GM23248 (cell line): ENCODE results near the gene RSPH10B2. TPM values are rescaled to one million over a fixed set of nuclear protein-coding genes. Genes with fewer than 3 reads are reported as not detected.
A peak's percentile ranks its signal among the peaks of the same experiment; 100 is the strongest.
"Not testable (repeated sequence)": the region's sequence is repeated elsewhere in the genome, so short reads cannot be mapped to it uniquely, and the experiment has no call there.

Experiments
- DNase-seq: peaks from one replicate; pipeline ENCODE4 v3.0.0-alpha.2; 2015
- H2AFZ ChIP-seq: fragments of 200-600 bp; sonication (generic); 2 replicates; pipeline ENCODE4 v1.6.1; 2016; ENCODE audit warnings: antibody characterized with exemption
- H3F3A ChIP-seq: fragments of 200-600 bp; sonication (generic); 2 replicates; pipeline ENCODE4 v1.6.1; 2016; ENCODE audit warnings: mild to moderate bottlenecking, antibody characterized with exemption, mixed run types; ENCODE audit not compliant: insufficient read depth
- H3K27ac ChIP-seq: fragments of 200-600 bp; sonication (generic); 2 replicates; pipeline ENCODE4 v1.5.1; 2016; ENCODE audit warnings: mild to moderate bottlenecking
- H3K27me3 ChIP-seq: fragments of 200-600 bp; sonication (generic); replicated peaks from 2 replicates; pipeline ENCODE4 v1.6.1; 2016; ENCODE audit warnings: mild to moderate bottlenecking; ENCODE audit not compliant: insufficient read depth
- H3K36me3 ChIP-seq: fragments of 200-600 bp; sonication (generic); 2 replicates; pipeline ENCODE4 v1.6.1; 2016; ENCODE audit warnings: low read depth, mild to moderate bottlenecking
- H3K4me1 ChIP-seq: fragments of 200-600 bp; sonication (generic); 2 replicates; pipeline ENCODE4 v1.6.1; 2016; ENCODE audit warnings: mild to moderate bottlenecking; ENCODE audit not compliant: insufficient read depth
- H3K4me2 ChIP-seq: fragments of 200-600 bp; sonication (generic); one replicate; pipeline ENCODE4 v1.6.1; 2016; ENCODE audit warnings: mild to moderate bottlenecking; ENCODE audit not compliant: unreplicated experiment
- H3K4me3 ChIP-seq: fragments of 200-600 bp; sonication (generic); 2 replicates; pipeline ENCODE4 v1.5.1; 2016; ENCODE audit warnings: mild to moderate bottlenecking
- H3K79me2 ChIP-seq: fragments of 200-600 bp; sonication (generic); 2 replicates; pipeline ENCODE4 v1.6.1; 2016; ENCODE audit warnings: mild to moderate bottlenecking; ENCODE audit not compliant: insufficient read depth
- H3K9ac ChIP-seq: fragments of 200-600 bp; sonication (generic); 2 replicates; pipeline ENCODE4 v1.6.1; 2016; ENCODE audit warnings: mild to moderate bottlenecking
- H3K9me2 ChIP-seq: fragments of 200-600 bp; sonication (generic); 2 replicates; pipeline ENCODE4 v1.6.1; 2016; ENCODE audit warnings: mixed run types, mild to moderate bottlenecking, moderate library complexity; ENCODE audit not compliant: insufficient read depth
- H3K9me3 ChIP-seq: fragments of 200-600 bp; sonication (generic); one replicate; pipeline ENCODE4 v1.6.1; 2017; ENCODE audit warnings: low read depth
- H4K20me1 ChIP-seq: fragments of 200-600 bp; sonication (generic); 2 replicates; pipeline ENCODE4 v1.6.0; 2016; ENCODE audit not compliant: insufficient read depth
- EZH2 ChIP-seq: fragments of 200-600 bp; sonication (generic); IDR thresholded peaks from 2 replicates; pipeline ENCODE4 v1.6.1; 2018; ENCODE audit warnings: antibody characterized with exemption, mild to moderate bottlenecking; ENCODE audit not compliant: insufficient read depth, poor library complexity, severe bottlenecking
- EZH2phosphoT487 ChIP-seq: fragments of 200-600 bp; sonication (generic); IDR thresholded peaks from 2 replicates; pipeline ENCODE4 v1.6.1; 2018; ENCODE audit warnings: antibody characterized with exemption, moderate library complexity, mild to moderate bottlenecking, low read depth; ENCODE audit not compliant: insufficient read depth
- WGBS, 2 experiments: methylation state at CpG; one replicate each; pipeline ENCODE4 v1.1.6; 2015 to 2017; ENCODE audit warnings: low lambda C conversion rate in 2 of 2, low coverage in 1 of 2; ENCODE audit errors: missing lambda C conversion rate in 2 of 2; 5-methylcytosine and 5-hydroxymethylcytosine counted together
- in situ Hi-C: fragments of 300-500 bp; cut with MboI; formaldehyde crosslinking; loops from 2 replicates; pipeline ENCODE4 v1.15.0; 2020
- polyA plus RNA-seq: library from polyadenylated mRNA; unstranded; fragments of >200 nt; fragmentation: Nextera tagmentation; extraction: Ambion mirVana; gene quantifications from 2 replicates; pipeline ENCODE4 v1.2.1, GENCODE V29; 2016
- total RNA-seq: library from RNA; depleted of rRNA; stranded (reverse); fragments of >200 nt; shearing (Covaris generic); gene quantifications from 2 replicates; pipeline ENCODE4 v1.2.3, GENCODE V29; 2014; rRNA removed

The RSPH10B2 gene
- total RNA-seq (0.76 TPM in 1 of 2 replicates, not detected in the other), polyA plus RNA-seq (not detected in 2 replicates)

GRCh38 chr7:6753964-6754363 is at the start of gene RSPH10B2:
Gene RSPH10B2 (plus strand): TSS chr7:6754103. CDS start chr7:6757678, 3,575 bp downstream.
- H3K4me3 ChIP-seq, H3K4me2 ChIP-seq, H3F3A ChIP-seq, H3K79me2 ChIP-seq, H3K9ac ChIP-seq, in situ Hi-C loops, H3K36me3 ChIP-seq, H3K27ac ChIP-seq, H3K4me1 ChIP-seq, H4K20me1 ChIP-seq, H3K9me2 ChIP-seq, H3K9me3 ChIP-seq, H3K27me3 ChIP-seq, H2AFZ ChIP-seq: not testable (repeated sequence)
- WGBS, 2 experiments, result 13 to 18% methylated on average over 18 to 23 of the region's 38 CpGs
- peak; percentile 1 for DNase-seq

DNA sequence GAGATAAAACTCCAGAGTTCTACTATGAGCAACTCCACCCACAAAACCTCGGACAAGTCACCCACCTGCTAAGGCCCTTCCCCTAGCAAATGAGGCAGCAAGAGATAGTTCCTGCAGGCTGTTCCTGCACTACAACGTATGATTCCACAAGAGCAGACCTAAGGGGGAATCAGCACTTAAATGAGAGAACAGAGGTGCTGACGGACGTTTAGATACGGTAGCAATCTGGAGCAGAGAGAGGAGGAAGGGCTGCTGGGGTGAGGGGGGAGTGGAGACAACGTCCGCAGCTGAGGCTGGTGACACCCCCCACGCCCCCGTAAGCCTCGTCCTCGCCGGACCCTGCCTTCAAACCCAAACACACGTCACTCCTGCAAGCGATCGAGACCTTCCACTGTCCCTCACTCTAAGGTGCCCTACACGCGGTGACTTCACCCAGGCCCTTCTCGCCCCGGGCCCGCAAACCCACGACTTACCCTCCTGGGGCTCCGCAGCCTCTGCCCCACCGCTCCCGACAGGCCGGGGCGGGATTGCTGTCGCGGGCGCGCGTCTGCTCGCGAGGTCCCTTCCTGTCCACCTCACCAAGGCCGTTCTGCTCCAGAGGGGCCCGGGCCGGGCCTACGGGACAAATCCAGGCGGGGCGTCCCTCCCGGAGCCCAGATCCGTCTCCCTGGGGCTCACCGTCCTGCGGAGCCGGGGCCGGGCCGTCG is 47.8 kb upstream of the RSPH10B2 start:
- WGBS, 2 experiments, result 2 to 3% methylated on average over 22 to 36 of the region's 47 CpGs
- peaks cover 52% of the 10 kb centered on the region for H3K79me2 ChIP-seq
- TF ChIP-seq EZH2, result no peak
- no peak for TF ChIP-seq EZH2phosphoT487
- in situ Hi-C loops, result no loop called here
- H3K36me3 ChIP-seq, result peaks cover 25% of the 10 kb centered on the region
- H3F3A ChIP-seq, result peaks cover 8% of the 10 kb centered on the region
- H3K9ac ChIP-seq, result peak overlapping the region; percentile 97
- H3K27ac ChIP-seq, result peak overlapping the region; percentile 88
- H3K9me3 ChIP-seq, result peaks cover 4% of the 10 kb centered on the region
- no peaks in the 10 kb centered on the region for H4K20me1 ChIP-seq
- H3K4me3 ChIP-seq, result peak overlapping the region; percentile 90
- DNase-seq, result peak; percentile 74
- no peaks in the 10 kb centered on the region for H3K9me2 ChIP-seq
- H2AFZ ChIP-seq, result peak overlapping the region; percentile 99
- H3K4me1 ChIP-seq, result 0 out of 2 replicates have a peak, but pooled peaks cover 11% of the 10 kb centered on the region
- no peaks in the 10 kb centered on the region for H3K27me3 ChIP-seq
- peak overlapping the region; percentile 98 for H3K4me2 ChIP-seq

DNA sequence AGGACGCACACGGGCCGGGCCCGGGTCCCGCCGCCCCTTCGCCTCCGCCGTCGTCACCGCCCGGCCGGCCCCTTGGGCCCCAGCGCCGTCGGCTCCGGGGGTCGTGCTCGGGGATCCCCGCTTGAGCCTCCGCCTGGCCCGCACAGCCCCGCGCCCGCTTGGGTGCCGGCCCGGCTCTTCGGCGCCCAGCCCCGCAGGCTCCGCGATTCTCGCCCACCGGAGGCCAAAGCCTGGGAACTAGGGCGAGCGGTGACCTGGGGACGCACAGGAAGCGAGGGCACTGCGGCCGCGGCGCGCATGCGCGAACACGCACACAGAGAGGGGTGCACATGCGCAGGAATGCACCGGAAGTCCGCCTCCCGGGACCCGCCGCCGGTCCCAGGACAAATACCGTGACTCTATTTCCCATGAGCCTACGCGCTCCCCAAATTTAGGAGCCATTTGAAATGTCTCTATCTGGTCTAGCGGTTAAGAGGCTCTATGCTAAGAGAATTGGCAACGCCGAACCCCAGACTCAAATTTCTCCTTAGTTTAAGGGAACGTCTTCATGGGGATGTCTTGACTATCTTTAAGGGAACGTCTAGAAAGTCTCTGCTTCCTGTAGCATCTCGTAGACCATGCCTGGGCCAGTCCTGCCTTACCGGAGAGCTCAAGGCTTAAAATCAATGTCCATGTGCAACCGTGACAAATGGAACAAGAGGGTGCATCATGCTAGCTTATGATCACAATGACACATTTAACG is 47.1 kb upstream of the RSPH10B2 start, which contains the start of gene ZNF12:
ZNF12 (minus strand) TSS at position 282 of the 742 bp plus-strand sequence. CDS start 1,774 bp downstream, outside the sequence.
- Histone ChIP-seq H3K9me2 (no peaks in the 10 kb centered on the region), H3K27me3 (no peaks in the 10 kb centered on the region), H2AFZ (peak within 1 kb of the TSS; percentile 99), H3K4me3 (peak within 1 kb of the TSS; percentile 90), H3K36me3 (peaks cover 22% of the 10 kb centered on the region), H3K9ac (peak within 1 kb of the TSS; percentile 97), H4K20me1 (no peaks in the 10 kb centered on the region), H3K9me3 (peaks cover 4% of the 10 kb centered on the region), H3F3A (peaks cover 8% of the 10 kb centered on the region), H3K4me2 (peak within 1 kb of the TSS; percentile 98), H3K4me1 (0 out of 2 replicates have a peak, but pooled peaks cover 11% of the 10 kb centered on the region), H3K79me2 (peaks cover 45% of the 10 kb centered on the region), H3K27ac (peak within 1 kb of the TSS; percentile 88)
- TF ChIP-seq EZH2, result no peak
- no peak for TF ChIP-seq EZH2phosphoT487
- 2 to 3% methylated on average over 47 to 48 of the region's 65 CpGs for WGBS, 2 experiments
- peak; percentile 97 for DNase-seq
- in situ Hi-C loops, result no loop called here

- TF ChIP-seq EZH2phosphoT487, result no peak
- TF ChIP-seq EZH2, result no peak
- H3K4me3 ChIP-seq, result no peak overlapping the region
- no peak for DNase-seq
- H3K4me2 ChIP-seq, result no peak overlapping the region
- H3K79me2 ChIP-seq, result peaks cover 33% of the 10 kb centered on the region
- H3K9me3 ChIP-seq, result peaks cover under 1% of the 10 kb centered on the region
- WGBS, 2 experiments, result 79 to 82% methylated on average over 3 of the region's 3 CpGs
- peaks cover 8% of the 10 kb centered on the region for H3F3A ChIP-seq
- no peak overlapping the region for H3K27ac ChIP-seq
- in situ Hi-C loops, result no loop called here
- no peaks in the 10 kb centered on the region for H4K20me1 ChIP-seq
- peaks cover 17% of the 10 kb centered on the region for H3K36me3 ChIP-seq
- H3K27me3 ChIP-seq, result no peaks in the 10 kb centered on the region
- H3K9ac ChIP-seq, result no peak overlapping the region
- 0 out of 2 replicates have a peak, but pooled peaks cover 11% of the 10 kb centered on the region for H3K4me1 ChIP-seq
- no peaks in the 10 kb centered on the region for H3K9me2 ChIP-seq
- no peak overlapping the region for H2AFZ ChIP-seq
These were observed 45.6 kb upstream of the RSPH10B2 start for GRCh38 chr7:6708304-6708703.
